ENCODE measurements around the gene PSD. TPM values are rescaled to one million over a fixed set of nuclear protein-coding genes. Genes with fewer than 3 reads are reported as not detected.

The PSD gene
- total and polyA plus RNA-seq, 10 of the 15 experiments (the other 5 are each of a cell fraction or from before 2014, with no cell fraction given): 0.11 to 2.0 (median 0.49) TPM; not detected in 2

GRCh38 chr10:102382871-102383270 lies 35.7 kb downstream of the PSD start:
- H2AFZ ChIP-seq (ENCODE audit: control insufficient read depth, low read depth, low read length): no peak overlapping the region
- DNase-seq (ENCODE audit: low read depth, low spot score): no peak
- H3K9me3 ChIP-seq (replicated peaks; ENCODE audit: control insufficient read depth, insufficient read depth, low read length): no peaks in the 10 kb centered on the region
- POLR2A ChIA-PET: no interaction called here
- no peaks in the 10 kb centered on the region for H3K27me3 ChIP-seq (replicated peaks in 1 of 2; ENCODE audit: control insufficient read depth in 2 of 2, insufficient read depth in 2 of 2, low read length in 1 of 2)
- ATAC-seq: no peak
- H3K4me2 ChIP-seq (ENCODE audit: control insufficient read depth, insufficient read depth): no peak overlapping the region
- FAIRE-seq: no peak
- H3K9ac ChIP-seq (ENCODE audit: control insufficient read depth, insufficient read depth, low read length): no peak overlapping the region
- no peak overlapping the region for H3K27ac ChIP-seq (ENCODE audit: control insufficient read depth, insufficient read depth)
- TF ChIP-seq SMC3 (IDR thresholded peaks at IDR 0.05; ENCODE audit: borderline replicate concordance, low read length): no peak
- no peak for TF ChIP-seq CBX5 (IDR thresholded peaks at IDR 0.05; ENCODE audit: low read depth)
- no peak for TF ChIP-seq ZBED1 (IDR thresholded peaks at IDR 0.05; ENCODE audit: borderline replicate concordance)
- TF ChIP-seq, protein P1, sequence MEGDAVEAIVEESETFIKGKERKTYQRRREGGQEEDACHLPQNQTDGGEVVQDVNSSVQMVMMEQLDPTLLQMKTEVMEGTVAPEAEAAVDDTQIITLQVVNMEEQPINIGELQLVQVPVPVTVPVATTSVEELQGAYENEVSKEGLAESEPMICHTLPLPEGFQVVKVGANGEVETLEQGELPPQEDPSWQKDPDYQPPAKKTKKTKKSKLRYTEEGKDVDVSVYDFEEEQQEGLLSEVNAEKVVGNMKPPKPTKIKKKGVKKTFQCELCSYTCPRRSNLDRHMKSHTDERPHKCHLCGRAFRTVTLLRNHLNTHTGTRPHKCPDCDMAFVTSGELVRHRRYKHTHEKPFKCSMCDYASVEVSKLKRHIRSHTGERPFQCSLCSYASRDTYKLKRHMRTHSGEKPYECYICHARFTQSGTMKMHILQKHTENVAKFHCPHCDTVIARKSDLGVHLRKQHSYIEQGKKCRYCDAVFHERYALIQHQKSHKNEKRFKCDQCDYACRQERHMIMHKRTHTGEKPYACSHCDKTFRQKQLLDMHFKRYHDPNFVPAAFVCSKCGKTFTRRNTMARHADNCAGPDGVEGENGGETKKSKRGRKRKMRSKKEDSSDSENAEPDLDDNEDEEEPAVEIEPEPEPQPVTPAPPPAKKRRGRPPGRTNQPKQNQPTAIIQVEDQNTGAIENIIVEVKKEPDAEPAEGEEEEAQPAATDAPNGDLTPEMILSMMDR (IDR thresholded peaks at IDR 0.05 in 2 of 3, conservative IDR thresholded peaks at IDR 0.05 in 1 of 3; ENCODE audit: control insufficient read depth in 2 of 3, extremely low read depth in 1 of 3, insufficient read depth in 1 of 3, low read depth in 3 of 3, low read length in 3 of 3): no peak
- TF ChIP-seq BRCA1 (IDR thresholded peaks at IDR 0.05; ENCODE audit: low read depth, low read length): no peak
- no peak for TF ChIP-seq DPF2 (IDR thresholded peaks at IDR 0.05)
- no peak for TF ChIP-seq ZNF274 (IDR thresholded peaks at IDR 0.05; ENCODE audit: insufficient read depth, insufficient read length)
- no peak for TF ChIP-seq PML (IDR thresholded peaks at IDR 0.05; ENCODE audit: low read length)
- no peak for TF ChIP-seq BCL11A (IDR thresholded peaks at IDR 0.05; ENCODE audit: low read depth, low read length)
- no peak for TF ChIP-seq ASH2L (IDR thresholded peaks at IDR 0.05; ENCODE audit: borderline replicate concordance, low read depth)
- CTCF ChIA-PET: interaction anchor here (2.3 to 4.3 kb wide), 2 partner anchors 14 to 31 kb away, joined by 12 to 52 read pairs; partner anchors contain the start of gene NFKB2
- WGBS (ENCODE audit: insufficient coverage, insufficient replicate concordance, low lambda C conversion rate, missing lambda C conversion rate): 92% methylated on average over 7 of the region's 8 CpGs
- SMC1A ChIA-PET (ENCODE audit: uncharacterized antibody, unreplicated experiment): interaction anchor here (0.7 kb wide), 1 partner anchor 12 kb away, joined by 3 read pairs; no protein-coding TSS in a partner anchor
- in situ Hi-C loops (cut with MboI) (no loop called here), intact Hi-C loops (cut with micrococcal nuclease; ENCODE audit: unreplicated experiment) (no loop called here)
- H4K20me1 ChIP-seq (ENCODE audit: control insufficient read depth, insufficient read depth): no peaks in the 10 kb centered on the region
- no TSS peak for BruUV-seq (replicated peaks)
- H3K79me2 ChIP-seq (ENCODE audit: control insufficient read depth, insufficient read depth, low read length): no peaks in the 10 kb centered on the region
- peaks cover 11 to 19% of the 10 kb centered on the region in 2 experiments for H3K36me3 ChIP-seq (ENCODE audit: control insufficient read depth in 2 of 2, insufficient read depth in 2 of 2, low read length in 1 of 2)
- H3K4me3 ChIP-seq: no peak overlapping the region
- H3K4me1 ChIP-seq (ENCODE audit: control insufficient read depth, insufficient read depth, low read length): peaks cover 13% of the 10 kb centered on the region
- RAD21 ChIA-PET (ENCODE audit: unreplicated experiment): no interaction called here

Measured in GM12878 (cell line).